Activated CD4-positive, alpha-beta T cell treated with anti-CD3 and anti-CD28 coated beads, Interleukin-2, amount 10 ng/mL, durations not matched to agents 24 days and 14 days (primary cell): ENCODE data around the gene PFDN2. TPM values are rescaled to one million over a fixed set of nuclear protein-coding genes. Genes with fewer than 3 reads are reported as not detected.
A peak's percentile ranks its signal among the peaks of the same experiment; 100 is the strongest.
"Not testable (repeated sequence)": the region's sequence is repeated elsewhere in the genome, so short reads cannot be mapped to it uniquely, and the experiment has no call there.

ENCODE experiments used
- DNase-seq: peaks from one replicate; pipeline ENCODE4 v3.0.0; 2022
- H3K27ac Mint-ChIP-seq: one replicate; pipeline ENCODE4 v1.8.0; 2022; ENCODE audit warnings: mild to moderate bottlenecking, mixed read lengths
- H3K27me3 Mint-ChIP-seq: one replicate; pipeline ENCODE4 v1.8.0; 2022; ENCODE audit warnings: mixed read lengths
- H3K36me3 Mint-ChIP-seq: one replicate; pipeline ENCODE4 v1.8.0; 2022; ENCODE audit warnings: low read depth, mild to moderate bottlenecking, mixed read lengths
- H3K4me1 Mint-ChIP-seq: one replicate; pipeline ENCODE4 v1.8.0; 2021; ENCODE audit warnings: mixed read lengths
- H3K4me3 Mint-ChIP-seq: one replicate; pipeline ENCODE4 v1.8.0; 2022; ENCODE audit warnings: mild to moderate bottlenecking, moderate library complexity, mixed read lengths
- H3K9me3 Mint-ChIP-seq: one replicate; pipeline ENCODE4 v1.8.0; 2021; ENCODE audit warnings: mixed read lengths
- intact Hi-C: fragments of 100-400 bp; cut with micrococcal nuclease; formaldehyde crosslinking; loops from one replicate; pipeline ENCODE4 v1.15.1; 2023
- total RNA-seq: library from RNA; stranded (reverse); gene quantifications from 2 replicates; pipeline ENCODE4 v1.2.3, GENCODE V29; 2022

Gene PFDN2
- total RNA-seq, 1 donor from 2014 or later: 173 TPM

GRCh38 chr1:161074676-161075368 lies 43.0 kb downstream of the PFDN2 start:
- DNase-seq: no peak
- H3K4me3 Mint-ChIP-seq: no peak overlapping the region
- intact Hi-C loops: no loop called here
- no peaks in the 10 kb centered on the region for H3K9me3 Mint-ChIP-seq
- H3K4me1 Mint-ChIP-seq: peaks cover 29% of the 10 kb centered on the region
- no peak overlapping the region for H3K27ac Mint-ChIP-seq
- H3K36me3 Mint-ChIP-seq: no peaks in the 10 kb centered on the region
- H3K27me3 Mint-ChIP-seq: no peaks in the 10 kb centered on the region

GRCh38 chr1:161073474-161074121 lies 44.2 kb downstream of the PFDN2 start:
- Mint-ChIP-seq H3K4me1 (peaks cover 35% of the 10 kb centered on the region), H3K4me3 (no peak overlapping the region), H3K27ac (peak overlapping the region; percentile 63), H3K36me3 (peaks cover 4% of the 10 kb centered on the region), H3K9me3 (no peaks in the 10 kb centered on the region), H3K27me3 (no peaks in the 10 kb centered on the region)
- DNase-seq: no peak
- intact Hi-C loops: no loop called here

GRCh38 chr1:161072751-161073449 lies 44.9 kb downstream of the PFDN2 start:
- intact Hi-C loops: loop anchor here (1.0 kb wide), 1 partner anchor 24 kb away; no protein-coding TSS in a partner anchor
- Mint-ChIP-seq H3K27ac (peak overlapping the region; percentile 63), H3K36me3 (peaks cover 10% of the 10 kb centered on the region), H3K4me1 (peaks cover 39% of the 10 kb centered on the region), H3K27me3 (no peaks in the 10 kb centered on the region), H3K9me3 (no peaks in the 10 kb centered on the region), H3K4me3 (no peak overlapping the region)
- no peak for DNase-seq

- H3K27me3 Mint-ChIP-seq: no peaks in the 10 kb centered on the region
- peak overlapping the region; percentile 69 for H3K27ac Mint-ChIP-seq
Measured at GRCh38 chr1:161071886-161072371, 45.9 kb downstream of the PFDN2 start.

GRCh38 chr1:161070761-161071160 lies 47.1 kb downstream of the PFDN2 start:
- peaks cover 53% of the 10 kb centered on the region for H3K4me1 Mint-ChIP-seq
- peaks cover 21% of the 10 kb centered on the region for H3K36me3 Mint-ChIP-seq
- peak overlapping the region; percentile 81 for H3K27ac Mint-ChIP-seq
- no peaks in the 10 kb centered on the region for H3K9me3 Mint-ChIP-seq
- H3K4me3 Mint-ChIP-seq: peak overlapping the region; percentile 47
- H3K27me3 Mint-ChIP-seq: no peaks in the 10 kb centered on the region
- DNase-seq: no peak
- intact Hi-C loops: loop anchor here (1.0 kb wide), 1 partner anchor 22 kb away; no protein-coding TSS in a partner anchor

More at GRCh38 chr1:161071886-161072371, 45.9 kb downstream of the PFDN2 start:
- H3K36me3 Mint-ChIP-seq: peaks cover 15% of the 10 kb centered on the region
- peaks cover 47% of the 10 kb centered on the region for H3K4me1 Mint-ChIP-seq
- peak; percentile 86 for DNase-seq
- no peak overlapping the region for H3K4me3 Mint-ChIP-seq
- intact Hi-C loops: loop anchor here (1.0 kb wide), 1 partner anchor 25 kb away; no protein-coding TSS in a partner anchor
- no peaks in the 10 kb centered on the region for H3K9me3 Mint-ChIP-seq

GRCh38 chr1:161069731-161070270 lies 48.0 kb downstream of the PFDN2 start, which contains the start of gene ARHGAP30:
Gene ARHGAP30 (minus strand): TSS chr1:161069891. CDS start chr1:161069624, 267 bp downstream.
- H3K27me3 Mint-ChIP-seq: no peaks in the 10 kb centered on the region
- DNase-seq: peak; percentile 96
- no peaks in the 10 kb centered on the region for H3K9me3 Mint-ChIP-seq
- intact Hi-C loops: loop anchor here (1.0 to 5.0 kb wide), 2 partner anchors 22 to 62 kb away; partner anchors contain the start of gene DEDD
- peak within 1 kb of the TSS; percentile 97 for H3K27ac Mint-ChIP-seq
- peaks cover 51% of the 10 kb centered on the region for H3K4me1 Mint-ChIP-seq
- H3K36me3 Mint-ChIP-seq: peaks cover 21% of the 10 kb centered on the region
- peak within 1 kb of the TSS; percentile 99 for H3K4me3 Mint-ChIP-seq

- Mint-ChIP-seq H3K4me1 (peaks cover 54% of the 10 kb centered on the region), H3K9me3 (no peaks in the 10 kb centered on the region)
Measured at GRCh38 chr1:161069241-161069640, 48.6 kb downstream of the PFDN2 start.

GRCh38 chr1:161068306-161069234 lies 49.3 kb downstream of the PFDN2 start:
- Mint-ChIP-seq H3K36me3 (peaks cover 29% of the 10 kb centered on the region), H3K4me3 (peak overlapping the region; percentile 99), H3K27me3 (no peaks in the 10 kb centered on the region), H3K27ac (peak overlapping the region; percentile 97), H3K4me1 (peaks cover 59% of the 10 kb centered on the region), H3K9me3 (no peaks in the 10 kb centered on the region)
- peak; percentile 96 for DNase-seq
- intact Hi-C loops: loop anchor here (1.0 to 5.0 kb wide), 5 partner anchors 22 to 85 kb away; partner anchors contain the start of genes DEDD and UFC1

More at GRCh38 chr1:161069241-161069640, 48.6 kb downstream of the PFDN2 start:
- Mint-ChIP-seq H3K36me3 (peaks cover 26% of the 10 kb centered on the region), H3K4me3 (peak overlapping the region; percentile 99), H3K27ac (peak overlapping the region; percentile 97), H3K27me3 (no peaks in the 10 kb centered on the region)
- intact Hi-C loops: loop anchor here (5.0 kb wide), 1 partner anchor 63 kb away; the partner anchor contains the start of gene DEDD
- DNase-seq: peak; percentile 79

GRCh38 chr1:161066694-161067093 lies 51.1 kb downstream of the PFDN2 start:
- H3K4me3 Mint-ChIP-seq: peak overlapping the region; percentile 99
- H3K4me1 Mint-ChIP-seq: peaks cover 59% of the 10 kb centered on the region
- intact Hi-C loops: loop anchor here (5.0 kb wide), 1 partner anchor 66 kb away; the partner anchor contains the start of gene DEDD

GRCh38 chr1:161065681-161066080 lies 52.2 kb downstream of the PFDN2 start:
- Mint-ChIP-seq H3K4me3 (peak overlapping the region; percentile 64), H3K36me3 (peaks cover 38% of the 10 kb centered on the region), H3K4me1 (peaks cover 58% of the 10 kb centered on the region)
- intact Hi-C loops: loop anchor here (5.0 kb wide), 1 partner anchor 67 kb away; the partner anchor contains the start of gene DEDD
- H3K27ac Mint-ChIP-seq, H3K27me3 Mint-ChIP-seq, DNase-seq, H3K9me3 Mint-ChIP-seq: not testable (repeated sequence)

More at GRCh38 chr1:161066694-161067093, 51.1 kb downstream of the PFDN2 start:
- H3K36me3 Mint-ChIP-seq: peaks cover 38% of the 10 kb centered on the region
- no peaks in the 10 kb centered on the region for H3K27me3 Mint-ChIP-seq
- H3K9me3 Mint-ChIP-seq: no peaks in the 10 kb centered on the region
- peak; percentile 65 for DNase-seq
- H3K27ac Mint-ChIP-seq: peak overlapping the region; percentile 92

- H3K4me1 Mint-ChIP-seq: peaks cover 58% of the 10 kb centered on the region
- intact Hi-C loops, DNase-seq, H3K27me3 Mint-ChIP-seq, H3K9me3 Mint-ChIP-seq: not testable (repeated sequence)
- peaks cover 47% of the 10 kb centered on the region for H3K36me3 Mint-ChIP-seq
- peak overlapping the region; percentile 46 for H3K27ac Mint-ChIP-seq
- H3K4me3 Mint-ChIP-seq: peak overlapping the region; percentile 65
Measured at GRCh38 chr1:161063936-161064335, 53.9 kb downstream of the PFDN2 start.

- no peak for DNase-seq
- Mint-ChIP-seq H3K4me3 (no peak overlapping the region), H3K9me3 (no peaks in the 10 kb centered on the region), H3K36me3 (peaks cover 46% of the 10 kb centered on the region), H3K27me3 (no peaks in the 10 kb centered on the region), H3K27ac (no peak overlapping the region), H3K4me1 (peaks cover 38% of the 10 kb centered on the region)
- intact Hi-C loops: no loop called here
Measured at GRCh38 chr1:161061419-161061818, 56.4 kb downstream of the PFDN2 start.
